Central memory CD8-positive, alpha-beta T cell (primary cell): ENCODE measurements around the gene CLUH.

Source experiments
- ATAC-seq: fragments of 150-1000 bp; cut with Tn5 transposase; replicated peaks from 2 replicates; pipeline ENCODE4 v1.10.0; 2022; ENCODE audit warnings: mild to moderate bottlenecking, moderate FRiP score, moderate number of reproducible peaks; ENCODE audit not compliant: poor library complexity, severe bottlenecking; ENCODE audit errors: extremely low read depth
- DNase-seq, 2 donors: peaks; one replicate each; pipeline ENCODE4 v3.0.0; 2021; ENCODE audit warnings: low spot score in 2 of 2
- H3K27ac Mint-ChIP-seq: one replicate; pipeline ENCODE4 v1.8.0; 2022; ENCODE audit warnings: low read depth, mild to moderate bottlenecking, moderate library complexity, mixed read lengths
- H3K27me3 Mint-ChIP-seq: one replicate; pipeline ENCODE4 v1.8.0; 2022; ENCODE audit warnings: mixed read lengths
- H3K36me3 Mint-ChIP-seq: one replicate; pipeline ENCODE4 v1.8.0; 2022; ENCODE audit warnings: mild to moderate bottlenecking, moderate library complexity, mixed read lengths; ENCODE audit not compliant: insufficient read depth
- H3K4me1 Mint-ChIP-seq: one replicate; pipeline ENCODE4 v1.8.0; 2022; ENCODE audit warnings: mixed read lengths
- H3K4me3 Mint-ChIP-seq: one replicate; pipeline ENCODE4 v1.8.0; 2022; ENCODE audit warnings: mild to moderate bottlenecking, moderate library complexity, mixed read lengths
- H3K9me3 Mint-ChIP-seq: one replicate; pipeline ENCODE4 v1.8.0; 2022; ENCODE audit warnings: mixed read lengths

The CLUH gene

DNA sequence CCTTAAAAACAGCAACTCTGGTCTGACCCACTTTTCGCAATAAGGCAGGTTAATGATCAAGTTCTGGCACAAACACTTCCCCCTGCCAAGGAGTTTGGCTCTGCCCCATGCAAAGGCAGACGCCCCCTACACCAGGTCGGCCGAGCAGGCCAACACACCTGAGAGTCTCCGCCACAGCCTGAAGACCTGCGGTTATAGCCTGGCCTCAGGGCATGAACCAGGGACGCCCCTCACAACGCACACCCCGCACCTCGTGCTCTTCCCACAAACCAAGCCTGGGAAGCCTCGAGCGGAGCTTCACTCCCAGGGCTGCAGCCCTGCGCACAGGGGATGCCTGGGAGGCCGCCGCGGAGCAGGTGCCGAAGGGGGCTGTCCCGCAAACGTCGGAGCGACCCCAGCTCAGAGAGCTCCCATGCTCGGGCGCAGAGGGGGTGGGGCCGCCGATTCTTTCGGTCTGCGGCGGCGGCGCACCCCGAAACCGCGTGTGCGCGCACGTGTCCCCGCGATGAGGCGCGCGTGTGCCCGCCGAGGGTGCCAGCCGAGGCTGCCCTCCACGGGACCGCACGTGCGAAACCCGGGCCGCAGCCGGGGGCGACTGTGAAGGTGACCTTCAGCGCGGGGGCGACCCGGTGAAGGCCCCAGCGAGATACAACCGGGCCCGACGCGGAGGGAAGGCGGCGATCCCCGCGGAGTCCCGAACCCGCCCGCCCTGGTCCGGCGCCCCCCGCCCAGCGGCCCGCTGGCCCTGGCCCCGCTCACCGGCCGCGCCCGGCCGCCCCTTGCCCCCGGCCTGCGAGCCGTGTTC is 559 bp downstream of the CLUH start:
- H3K36me3 Mint-ChIP-seq, result peaks cover 5% of the 10 kb centered on the region
- DNase-seq (no peak), ATAC-seq (peak; percentile 57)
- H3K4me3 Mint-ChIP-seq, result peak overlapping the region; percentile 89
- H3K9me3 Mint-ChIP-seq, result no peaks in the 10 kb centered on the region
- peak overlapping the region; percentile 71 for H3K27ac Mint-ChIP-seq
- H3K4me1 Mint-ChIP-seq, result peaks cover 47% of the 10 kb centered on the region
- H3K27me3 Mint-ChIP-seq, result no peaks in the 10 kb centered on the region

DNA sequence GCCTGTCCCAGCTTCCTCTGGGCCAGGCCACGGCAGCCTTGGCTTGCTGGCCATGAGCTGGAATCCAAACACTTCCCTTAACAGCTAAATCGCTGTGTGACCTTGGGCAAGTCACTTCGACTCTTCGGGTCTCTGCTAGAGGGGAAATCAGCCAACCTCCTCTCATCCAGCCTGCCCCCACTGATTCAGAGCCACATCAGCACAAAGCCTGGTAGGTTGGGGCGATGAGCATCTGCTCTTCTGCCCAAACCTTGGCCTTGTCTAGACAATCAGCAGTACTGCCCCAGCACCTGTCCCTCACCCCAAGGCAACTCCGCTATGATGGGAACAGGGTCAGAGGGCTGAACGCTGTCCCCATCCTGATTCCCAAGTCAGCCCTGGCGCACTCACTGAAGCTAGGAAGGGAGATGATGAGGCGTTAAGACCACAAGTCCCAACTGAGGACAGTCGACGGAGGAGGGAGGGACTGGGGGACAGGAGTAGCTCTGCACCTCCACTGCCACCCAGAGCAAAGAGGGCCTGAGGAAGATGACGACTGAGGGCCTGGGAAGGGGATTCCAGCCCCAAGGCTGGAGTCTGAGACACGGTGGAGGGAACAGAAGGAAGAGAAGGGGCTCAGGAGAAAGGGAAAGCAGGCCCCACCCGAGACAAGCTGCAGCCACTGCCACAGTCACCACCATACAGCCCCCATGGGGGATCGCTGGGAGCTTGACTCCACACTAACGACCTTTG is 1.3 kb downstream of the CLUH start:
- Mint-ChIP-seq H3K4me1 (peaks cover 53% of the 10 kb centered on the region), H3K27ac (peak overlapping the region; percentile 71), H3K9me3 (no peaks in the 10 kb centered on the region), H3K4me3 (peak overlapping the region; percentile 89), H3K27me3 (no peaks in the 10 kb centered on the region), H3K36me3 (peaks cover 5% of the 10 kb centered on the region)
- ATAC-seq, result no peak
- DNase-seq, result no peak

GRCh38 chr17:2709183-2709661 is 2.3 kb downstream of the CLUH start:
- H3K4me3 Mint-ChIP-seq, result peak overlapping the region; percentile 89
- DNase-seq, result no peak
- no peak for ATAC-seq
- no peak overlapping the region for H3K27ac Mint-ChIP-seq
- H3K27me3 Mint-ChIP-seq, result no peaks in the 10 kb centered on the region
- H3K36me3 Mint-ChIP-seq, result peaks cover 5% of the 10 kb centered on the region
- H3K9me3 Mint-ChIP-seq, result no peaks in the 10 kb centered on the region
- peaks cover 60% of the 10 kb centered on the region for H3K4me1 Mint-ChIP-seq

- Mint-ChIP-seq H3K27me3 (no peaks in the 10 kb centered on the region), H3K27ac (peak overlapping the region; percentile 32), H3K36me3 (peaks cover 5% of the 10 kb centered on the region), H3K9me3 (no peaks in the 10 kb centered on the region), H3K4me3 (peak overlapping the region; percentile 89), H3K4me1 (peaks cover 60% of the 10 kb centered on the region)
- DNase-seq (no peak), ATAC-seq (no peak)
These were observed 2.9 kb downstream of the CLUH start for GRCh38 chr17:2708585-2709182.

DNA sequence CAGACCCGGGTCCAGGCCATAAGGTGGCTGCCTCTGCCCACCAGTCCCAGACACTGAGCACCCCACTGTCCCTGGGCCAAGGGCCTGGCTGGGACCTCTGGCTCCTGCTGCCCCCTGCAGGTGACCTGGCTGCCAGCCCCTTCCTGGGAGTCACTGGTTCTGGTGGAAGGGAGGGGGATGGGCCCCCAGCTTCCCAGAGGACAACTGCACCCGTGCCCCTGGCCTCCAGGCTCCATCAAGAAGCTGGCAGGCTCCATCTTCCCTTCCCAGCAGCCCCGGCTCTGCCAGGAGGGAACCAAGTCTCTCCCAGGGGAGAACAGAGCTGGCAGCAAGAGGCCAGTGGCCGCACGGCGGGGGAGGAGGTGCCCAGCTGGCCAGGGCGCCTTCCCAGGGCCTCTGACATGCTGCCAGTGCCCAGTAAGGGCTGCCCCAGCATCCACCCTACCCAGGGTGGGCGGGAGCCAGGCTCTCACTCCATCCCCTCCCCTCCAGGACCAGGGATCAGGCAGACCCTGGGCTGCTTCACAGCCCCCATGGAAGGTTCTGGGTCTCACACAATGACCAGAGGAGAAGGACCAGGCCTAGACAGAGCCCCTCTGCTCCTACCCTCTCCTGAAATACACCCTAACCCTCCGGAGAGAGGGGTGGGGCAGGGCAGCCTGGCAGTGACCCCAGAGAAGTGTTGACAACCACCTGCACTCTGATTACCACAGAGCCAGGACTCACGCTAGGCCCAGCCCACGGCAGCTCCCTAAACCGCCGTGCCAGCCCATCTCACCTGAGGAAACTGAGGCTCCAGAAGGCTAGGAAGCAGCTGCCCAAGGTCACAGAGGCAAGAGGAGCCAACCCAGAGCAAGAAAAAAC is 3.6 kb downstream of the CLUH start:
- H3K4me1 Mint-ChIP-seq, result peaks cover 60% of the 10 kb centered on the region
- H3K9me3 Mint-ChIP-seq, result no peaks in the 10 kb centered on the region
- H3K36me3 Mint-ChIP-seq, result peaks cover 8% of the 10 kb centered on the region
- H3K27ac Mint-ChIP-seq, result peak overlapping the region; percentile 32
- H3K27me3 Mint-ChIP-seq, result no peaks in the 10 kb centered on the region
- H3K4me3 Mint-ChIP-seq, result no peak overlapping the region
- DNase-seq (no peak), ATAC-seq (no peak)

DNA sequence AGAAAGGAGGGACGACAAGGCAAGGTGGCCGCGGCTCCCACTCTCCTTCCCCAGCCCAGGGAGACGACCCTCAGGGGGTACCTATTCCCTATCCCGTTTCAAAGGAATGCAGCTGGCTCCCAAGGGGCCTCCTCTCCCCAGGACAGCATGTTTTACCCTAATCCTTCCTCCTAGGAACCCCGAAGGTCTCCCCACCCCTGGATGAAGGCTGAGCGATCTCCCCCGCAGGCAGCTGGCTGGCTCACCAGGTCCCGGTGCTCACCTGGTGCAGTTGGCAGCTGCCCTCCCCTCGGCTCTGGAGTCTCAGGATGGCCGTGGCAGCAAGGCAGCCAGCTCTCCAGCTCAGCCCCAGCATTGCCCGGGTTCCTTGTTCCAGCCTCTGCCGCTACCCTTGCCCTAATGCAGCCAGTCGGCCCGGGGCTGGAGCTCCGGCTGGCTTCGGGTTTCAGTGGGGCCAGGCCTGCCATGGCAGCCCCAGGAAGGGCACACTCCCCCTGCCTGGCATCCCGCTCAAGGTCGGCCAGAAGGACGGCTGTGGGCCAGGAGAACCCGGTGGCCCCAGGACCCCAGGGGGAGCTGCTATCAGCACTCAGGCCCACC is 4.6 kb downstream of the CLUH start:
- no peaks in the 10 kb centered on the region for H3K9me3 Mint-ChIP-seq
- no peak for DNase-seq
- peaks cover 10% of the 10 kb centered on the region for H3K36me3 Mint-ChIP-seq
- peaks cover 54% of the 10 kb centered on the region for H3K4me1 Mint-ChIP-seq
- H3K4me3 Mint-ChIP-seq, result no peak overlapping the region
- H3K27me3 Mint-ChIP-seq, result no peaks in the 10 kb centered on the region
- no peak overlapping the region for H3K27ac Mint-ChIP-seq
- ATAC-seq, result no peak

DNA sequence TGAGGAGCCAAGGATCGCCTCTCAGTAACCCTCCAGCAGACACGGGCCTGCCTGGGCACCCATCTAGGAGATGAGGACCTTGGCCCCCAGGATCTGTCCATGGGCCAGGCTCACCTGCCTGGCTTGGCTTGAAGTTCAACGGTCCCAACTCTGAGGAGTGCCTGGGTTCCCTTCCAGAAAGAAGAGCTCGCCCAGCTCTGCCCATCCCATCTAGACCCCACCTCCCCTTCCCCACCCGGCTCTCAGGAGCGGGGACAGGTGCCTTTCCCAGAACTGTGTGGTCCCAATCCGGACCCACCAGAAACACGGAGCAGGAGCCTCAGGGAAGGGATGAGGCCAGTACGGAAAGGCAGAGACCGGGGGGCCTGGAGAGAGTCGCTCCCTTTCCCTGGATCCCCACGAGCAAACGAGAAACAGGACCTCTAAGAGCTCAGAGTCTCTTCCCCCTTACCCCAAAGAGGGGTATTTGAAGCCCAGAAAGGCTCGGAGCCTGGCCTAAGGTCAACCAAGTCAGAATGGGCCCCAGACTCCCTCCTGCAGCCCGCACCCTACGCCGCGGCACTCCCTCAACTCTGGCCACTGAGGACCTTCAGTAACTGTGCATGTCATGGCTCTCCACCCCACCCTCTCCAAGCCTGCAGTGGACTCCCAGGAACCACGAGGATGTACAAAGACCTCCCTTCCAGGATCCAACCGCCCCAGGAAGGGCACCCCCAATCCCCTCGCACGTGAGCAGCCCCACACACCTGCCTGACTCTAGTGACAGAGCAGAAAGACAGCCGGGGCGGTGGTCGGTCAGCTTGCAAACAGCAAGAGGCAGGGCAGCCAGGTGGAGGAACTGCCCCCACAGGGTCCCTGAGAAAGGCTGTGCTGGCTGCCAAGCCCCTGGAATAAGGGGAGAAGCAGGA is 5.4 kb downstream of the CLUH start:
- ATAC-seq (no peak), DNase-seq (no peak)
- H3K36me3 Mint-ChIP-seq, result peaks cover 10% of the 10 kb centered on the region
- H3K27me3 Mint-ChIP-seq, result no peaks in the 10 kb centered on the region
- no peak overlapping the region for H3K4me3 Mint-ChIP-seq
- peak overlapping the region; percentile 13 for H3K27ac Mint-ChIP-seq
- H3K4me1 Mint-ChIP-seq, result peaks cover 52% of the 10 kb centered on the region
- H3K9me3 Mint-ChIP-seq, result no peaks in the 10 kb centered on the region

DNA sequence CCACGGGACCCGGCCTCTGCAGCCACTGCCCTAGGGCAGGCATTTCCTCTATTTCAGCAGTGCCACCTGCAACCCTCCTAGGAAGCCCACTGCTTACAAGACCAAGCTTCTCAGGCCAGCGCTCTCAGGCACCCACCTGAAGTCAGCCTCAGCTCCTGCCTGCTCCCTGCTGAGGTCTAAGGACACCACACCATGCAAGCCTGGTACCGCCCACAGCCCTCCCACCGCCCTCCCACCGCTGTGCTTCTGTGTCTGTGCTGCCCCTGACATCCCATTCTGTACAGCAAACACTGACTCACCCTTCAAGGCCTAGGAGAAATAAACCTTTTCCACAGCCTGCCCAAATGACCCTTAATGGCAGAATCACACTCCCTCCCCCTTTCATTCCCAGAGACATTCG is 6.3 kb downstream of the CLUH start:
- H3K36me3 Mint-ChIP-seq, result peaks cover 10% of the 10 kb centered on the region
- H3K27me3 Mint-ChIP-seq, result no peaks in the 10 kb centered on the region
- no peaks in the 10 kb centered on the region for H3K9me3 Mint-ChIP-seq
- DNase-seq (no peak), ATAC-seq (no peak)
- peak overlapping the region; percentile 13 for H3K27ac Mint-ChIP-seq
- no peak overlapping the region for H3K4me3 Mint-ChIP-seq
- peaks cover 46% of the 10 kb centered on the region for H3K4me1 Mint-ChIP-seq

GRCh38 chr17:2704890-2705248 is 6.7 kb downstream of the CLUH start:
- no peak for DNase-seq
- no peak overlapping the region for H3K27ac Mint-ChIP-seq
- H3K36me3 Mint-ChIP-seq, result peaks cover 8% of the 10 kb centered on the region
- no peaks in the 10 kb centered on the region for H3K9me3 Mint-ChIP-seq
- no peak overlapping the region for H3K4me3 Mint-ChIP-seq
- no peaks in the 10 kb centered on the region for H3K27me3 Mint-ChIP-seq
- H3K4me1 Mint-ChIP-seq, result peaks cover 42% of the 10 kb centered on the region
- ATAC-seq, result no peak

DNA sequence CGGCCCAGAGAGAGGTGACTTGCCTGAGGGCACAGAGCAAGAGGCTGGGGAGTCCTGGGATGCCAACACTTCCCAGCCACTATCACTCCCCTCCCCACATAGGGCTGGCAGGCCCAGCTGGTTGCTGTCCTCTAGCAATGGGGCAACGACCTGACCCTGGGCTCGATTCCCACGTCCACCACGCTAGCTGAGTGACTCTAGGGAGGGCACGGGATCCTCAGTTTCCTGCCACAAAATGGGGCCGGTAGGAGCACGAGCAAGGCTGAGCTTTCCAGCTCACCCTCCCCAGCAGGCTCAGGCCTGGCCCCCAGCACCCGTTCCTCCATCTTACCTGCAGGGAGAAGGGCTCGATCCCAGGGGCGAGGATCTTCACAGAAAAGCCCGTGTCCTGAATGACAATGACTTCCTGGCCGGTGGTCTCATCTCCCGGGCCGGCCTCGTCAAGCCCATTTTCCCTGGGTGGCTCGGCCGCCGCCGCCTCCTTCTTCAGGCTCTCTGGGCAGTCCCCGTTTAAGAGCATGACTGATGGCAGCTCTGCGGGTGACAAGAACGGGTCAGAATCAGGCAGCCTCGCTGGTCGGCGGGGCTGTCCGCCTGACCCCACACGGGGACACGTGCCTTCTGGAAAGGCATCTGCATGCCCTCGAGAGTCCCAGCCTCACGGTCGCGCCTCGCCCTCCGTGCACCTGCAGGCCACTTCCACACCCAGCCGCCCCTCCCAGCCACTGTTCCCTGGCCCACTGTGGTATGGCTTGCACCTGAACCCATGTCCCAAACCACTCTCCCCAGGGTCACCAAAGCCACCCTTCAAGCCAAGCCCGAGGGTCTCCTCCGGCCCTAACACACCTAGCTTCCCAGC is 7.3 kb downstream of the CLUH start:
- ATAC-seq (no peak), DNase-seq (no peak)
- Mint-ChIP-seq H3K27me3 (no peaks in the 10 kb centered on the region), H3K27ac (no peak overlapping the region), H3K4me1 (peaks cover 36% of the 10 kb centered on the region), H3K9me3 (no peaks in the 10 kb centered on the region), H3K4me3 (no peak overlapping the region), H3K36me3 (peaks cover 8% of the 10 kb centered on the region)
